Measurements from ENCODE around the gene ZDHHC21.

- TF ChIP-seq CTCF (IDR thresholded peaks at IDR 0.05) (no peak), POLR2AphosphoS5 (IDR thresholded peaks at IDR 0.05; ENCODE audit: low read depth, low read length) (no peak), REST (IDR thresholded peaks at IDR 0.05; ENCODE audit: insufficient read depth in 1 of 2, low read depth in 2 of 2, low read length in 1 of 2) (no peak)
Measured at GRCh38 chr9:14690948-14691730, 2.1 kb downstream of the ZDHHC21 start.

Measured in Panc1 (cell line).